AML-193 (cell line): ENCODE measurements around the gene NEDD9.

ENCODE experiments used
- DNase-seq, 2 experiments: peaks; one replicate each; lab custom pipeline; 2025; lab: John Stamatoyannopoulos, UW

Gene NEDD9

DNA sequence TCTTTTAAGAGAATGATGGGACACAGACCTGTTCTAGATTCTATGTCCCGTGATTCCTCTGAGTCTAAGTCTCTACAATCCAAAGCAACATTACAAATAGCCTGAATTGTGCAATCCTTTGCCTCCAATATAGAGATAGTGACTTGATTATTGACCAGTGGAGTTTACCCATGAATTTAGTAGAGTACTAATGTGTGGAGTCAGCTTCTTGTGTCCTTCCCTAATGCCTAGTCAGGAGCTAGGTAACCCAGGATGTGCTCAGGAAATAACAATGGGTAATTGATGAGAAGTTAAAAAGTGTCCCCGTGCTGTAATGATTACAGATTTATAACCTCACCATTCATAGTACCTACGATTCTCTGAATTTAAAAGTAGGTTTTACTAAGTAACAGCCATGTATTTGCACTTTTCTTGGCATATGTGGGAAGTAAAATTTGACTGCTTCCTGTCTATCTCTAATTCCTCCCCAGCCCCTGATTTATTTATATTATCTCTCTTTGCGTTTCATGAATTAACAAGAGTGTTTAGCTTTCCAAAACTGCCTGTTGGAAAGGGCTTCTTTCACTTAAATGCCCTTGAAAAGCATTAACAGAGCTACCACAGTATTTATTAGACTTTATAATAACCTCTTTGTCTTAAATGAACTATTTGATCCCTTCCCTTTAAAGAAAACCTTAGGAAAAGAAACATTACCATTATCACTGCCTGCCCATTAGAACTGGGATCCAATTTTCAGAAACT is 30.5 kb downstream of the NEDD9 start:
- no peak for DNase-seq

DNA sequence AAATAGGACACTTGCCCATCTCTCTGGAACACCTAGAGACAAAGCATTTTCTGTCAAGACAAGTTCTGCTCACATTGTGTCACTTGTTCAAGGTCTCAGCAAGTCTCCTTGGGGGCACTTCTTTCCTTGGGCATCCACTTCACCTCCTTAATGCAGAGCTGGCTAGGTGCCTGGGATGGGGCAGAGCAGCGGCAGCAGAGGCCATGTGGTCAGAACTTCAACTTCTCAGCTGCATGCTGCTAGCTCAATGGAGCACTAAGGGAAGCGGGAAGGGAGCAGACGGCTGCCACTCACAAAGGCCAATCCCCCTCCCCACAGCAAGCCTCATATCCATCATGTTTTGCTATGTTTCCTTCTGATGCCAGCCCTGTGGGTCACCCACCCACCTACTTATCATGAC is 31.5 kb downstream of the NEDD9 start:
- no peak for DNase-seq

DNA sequence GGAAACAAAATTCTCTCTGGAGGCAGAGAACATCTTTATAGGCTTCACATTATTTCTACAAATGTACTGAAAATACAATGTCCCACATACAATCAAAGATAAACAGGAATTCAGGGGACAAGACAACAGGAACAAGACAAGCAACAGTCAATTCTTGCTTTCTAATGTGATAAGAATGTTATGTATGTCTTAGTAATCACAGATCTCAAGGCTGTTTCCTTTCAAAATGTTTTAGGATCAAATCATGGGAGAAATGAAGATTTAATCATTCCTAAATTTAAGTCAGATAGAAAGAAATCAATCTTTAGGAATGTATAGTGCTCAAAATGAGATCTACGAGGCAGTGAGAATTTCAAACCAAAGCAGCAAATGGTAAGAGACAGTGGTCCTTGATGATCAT is 32.1 kb downstream of the NEDD9 start:
- no peak for DNase-seq

DNA sequence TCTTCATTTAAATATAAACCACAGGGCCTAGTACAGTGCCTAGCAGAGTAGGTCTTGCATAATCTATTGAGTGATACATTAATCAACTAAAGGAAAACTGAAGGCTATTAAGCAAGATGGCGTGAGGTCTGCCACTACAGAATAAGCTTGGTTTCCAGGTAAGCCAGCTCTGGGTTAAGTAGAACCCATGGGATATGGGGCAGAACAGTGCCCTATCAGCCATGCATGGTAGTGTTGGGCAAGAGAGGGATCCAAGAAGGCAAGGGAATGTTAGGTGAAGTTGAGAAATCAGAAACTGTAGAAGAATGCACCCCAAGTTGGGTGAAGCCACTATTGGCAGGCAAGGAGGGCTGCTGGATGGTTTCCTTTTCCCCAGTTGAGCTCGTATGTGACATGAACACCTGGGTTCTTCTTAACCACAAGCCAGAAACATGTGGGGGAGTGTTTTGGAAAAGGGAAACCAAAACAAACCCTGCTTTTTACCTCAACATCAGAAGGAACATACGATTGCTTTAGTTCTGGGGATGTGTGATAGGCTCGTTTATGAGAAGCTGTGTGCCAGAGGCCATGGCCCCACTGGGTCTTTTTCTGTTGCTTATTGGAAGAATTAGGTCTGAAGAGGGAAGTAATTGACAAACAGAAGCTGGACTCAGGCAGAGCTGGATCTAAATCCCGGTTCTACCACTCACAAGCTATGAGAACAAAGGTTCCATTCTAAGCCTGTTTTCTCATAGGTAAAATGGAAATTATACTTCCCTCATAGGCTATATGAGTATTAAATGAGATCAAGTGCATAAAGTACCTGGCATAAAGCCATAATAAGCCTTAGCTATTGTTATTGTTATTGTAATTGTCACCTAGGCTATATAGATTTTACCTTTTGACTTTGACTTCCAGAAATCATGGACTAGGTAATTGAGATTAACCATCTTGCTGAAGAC is 33.5 kb downstream of the NEDD9 start:
- no peak for DNase-seq

DNA sequence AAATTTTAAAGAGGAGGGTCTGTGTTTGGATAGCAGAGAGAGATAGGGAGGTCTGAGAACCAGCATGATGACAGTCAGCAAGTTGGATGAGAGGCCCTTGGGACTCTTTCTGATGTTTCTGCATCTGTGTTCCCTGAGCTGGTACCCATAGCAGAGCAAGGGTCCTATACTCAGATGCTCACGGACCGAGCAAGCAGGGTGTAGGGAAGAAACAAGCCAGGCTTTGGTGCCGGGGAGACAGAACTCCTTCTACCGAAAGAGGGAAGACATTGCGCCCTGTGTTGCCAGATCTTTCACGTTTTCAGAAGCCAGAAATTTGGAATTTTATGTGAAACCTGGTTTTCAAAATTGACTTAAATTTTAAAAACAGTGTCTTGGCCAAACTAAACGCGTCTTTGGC is 34.6 kb downstream of the NEDD9 start:
- DNase-seq: no peak

DNA sequence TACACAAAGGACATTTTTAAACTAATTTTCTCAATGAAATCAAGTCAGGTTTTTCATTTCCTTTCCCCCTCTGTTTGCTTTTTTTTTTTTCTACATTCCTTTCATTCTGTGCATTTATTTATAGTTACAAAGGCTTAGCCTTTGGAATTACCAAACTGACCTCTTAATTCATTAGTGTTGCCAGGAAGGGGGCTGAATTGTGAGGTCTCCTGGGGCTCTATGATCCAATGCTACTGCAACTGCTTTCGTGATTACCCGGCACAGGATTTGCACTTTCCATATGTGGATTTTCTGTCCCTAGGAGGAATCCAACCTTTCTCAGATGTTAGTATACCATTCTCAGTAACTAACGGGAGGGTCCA is 35.3 kb downstream of the NEDD9 start:
- DNase-seq: no peak

DNA sequence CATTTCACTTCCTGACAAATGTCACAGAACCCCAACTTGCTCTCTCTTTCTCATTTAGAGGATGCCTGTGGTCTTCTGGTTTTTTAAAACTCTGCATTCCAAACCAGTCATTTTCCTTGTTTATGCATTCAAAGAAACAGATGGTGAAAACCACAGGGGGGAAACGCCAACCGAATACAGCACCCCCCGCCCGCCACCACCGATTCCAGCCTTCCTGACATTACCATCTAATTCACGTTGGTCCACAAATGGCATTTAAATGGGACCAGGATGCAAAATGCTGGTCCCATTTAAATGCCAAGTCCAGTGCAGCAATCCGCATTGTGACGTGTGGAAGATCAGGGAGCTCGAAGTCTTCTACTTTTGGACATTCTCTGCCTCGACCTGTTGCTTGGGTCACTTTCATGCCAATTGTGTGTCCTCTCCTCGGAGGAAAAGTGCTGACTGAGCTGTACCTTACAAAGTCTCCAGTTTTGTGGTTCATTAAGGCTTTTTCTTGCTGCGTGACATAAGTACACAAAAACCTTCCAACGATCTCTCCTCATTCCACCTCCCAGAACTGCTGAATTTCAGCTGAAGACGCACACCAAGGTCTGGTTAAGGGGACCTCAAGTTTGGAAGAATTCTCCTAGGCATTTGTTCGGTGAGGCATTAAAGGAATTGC is 35.8 kb downstream of the NEDD9 start:
- no peak for DNase-seq

DNA sequence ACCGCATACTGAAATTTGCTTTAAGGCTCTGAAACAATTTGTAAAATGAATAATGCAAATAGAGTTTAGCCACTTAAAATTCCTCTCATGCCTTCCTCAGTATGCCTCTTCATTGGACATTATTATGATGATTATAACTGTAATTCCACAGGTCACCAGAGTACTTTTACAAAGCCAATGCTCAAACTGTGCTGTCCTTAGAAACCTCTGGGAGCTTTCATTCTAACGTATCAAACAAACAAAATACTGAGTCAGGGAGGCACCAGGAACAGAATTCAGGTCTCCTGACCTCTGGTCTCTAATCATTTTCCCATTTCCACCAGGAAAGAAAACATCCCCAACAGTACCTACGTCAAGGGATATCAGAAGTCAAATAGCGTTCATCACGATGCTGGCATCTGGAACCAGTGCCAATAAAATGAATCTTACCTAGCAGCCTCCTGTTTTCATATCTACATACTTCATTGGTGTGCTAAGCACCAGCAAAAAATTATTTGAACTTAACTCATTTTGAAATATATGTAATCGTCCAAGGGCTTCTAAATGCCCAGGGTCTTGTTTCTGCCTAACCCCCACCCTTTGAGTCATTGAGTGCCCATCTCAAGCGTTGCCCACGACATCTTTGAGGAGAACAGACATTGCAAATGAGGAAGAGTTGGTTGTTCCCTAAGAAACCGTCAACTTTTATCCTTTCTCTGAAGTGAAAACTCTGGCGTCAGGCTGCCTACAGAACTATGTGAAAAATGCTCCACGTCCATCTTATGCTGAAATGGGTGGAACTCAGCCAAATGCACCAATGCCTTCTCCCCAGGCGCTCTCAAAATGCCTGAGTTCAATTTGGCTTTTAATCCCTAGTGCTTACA is 37.9 kb downstream of the NEDD9 start:
- DNase-seq: no peak

DNA sequence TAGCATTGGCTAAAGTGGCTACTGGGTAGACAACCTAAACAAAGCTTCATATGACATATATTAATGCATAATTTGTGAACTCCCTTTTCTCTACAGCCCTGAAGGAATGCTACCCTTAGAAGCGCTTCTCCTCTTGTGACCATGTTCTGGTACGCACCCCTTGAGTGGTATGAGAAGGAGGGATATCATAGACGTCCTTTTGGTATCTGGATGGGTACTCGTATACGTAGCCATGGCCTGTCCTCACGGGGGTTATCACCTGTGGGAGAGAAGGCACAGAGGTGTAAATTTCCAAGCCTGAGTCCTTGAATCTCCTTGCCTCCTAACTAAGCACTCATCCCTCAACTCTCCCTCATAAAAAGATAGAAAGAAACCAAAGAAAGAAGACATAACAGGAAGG is 39.0 kb downstream of the NEDD9 start:
- DNase-seq: no peak

DNA sequence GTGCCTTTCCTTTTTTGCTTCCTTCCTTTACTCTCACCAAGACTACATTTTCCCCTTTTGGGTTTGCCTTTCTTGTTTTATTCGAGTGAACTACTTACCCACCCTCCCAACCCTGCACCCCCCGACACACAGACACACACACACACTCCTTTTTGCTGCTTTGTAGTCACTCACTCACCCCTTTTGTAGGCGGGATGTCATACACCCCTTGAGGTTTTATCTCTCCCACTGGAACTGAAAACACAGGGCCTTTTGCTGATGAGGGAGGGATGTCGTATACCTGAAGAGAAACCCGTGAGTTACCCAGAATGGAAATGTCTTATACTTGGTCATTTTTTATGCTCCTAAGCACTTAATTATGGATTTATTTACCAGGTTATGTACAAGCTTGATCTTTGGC is 40.3 kb downstream of the NEDD9 start:
- no peak for DNase-seq

DNA sequence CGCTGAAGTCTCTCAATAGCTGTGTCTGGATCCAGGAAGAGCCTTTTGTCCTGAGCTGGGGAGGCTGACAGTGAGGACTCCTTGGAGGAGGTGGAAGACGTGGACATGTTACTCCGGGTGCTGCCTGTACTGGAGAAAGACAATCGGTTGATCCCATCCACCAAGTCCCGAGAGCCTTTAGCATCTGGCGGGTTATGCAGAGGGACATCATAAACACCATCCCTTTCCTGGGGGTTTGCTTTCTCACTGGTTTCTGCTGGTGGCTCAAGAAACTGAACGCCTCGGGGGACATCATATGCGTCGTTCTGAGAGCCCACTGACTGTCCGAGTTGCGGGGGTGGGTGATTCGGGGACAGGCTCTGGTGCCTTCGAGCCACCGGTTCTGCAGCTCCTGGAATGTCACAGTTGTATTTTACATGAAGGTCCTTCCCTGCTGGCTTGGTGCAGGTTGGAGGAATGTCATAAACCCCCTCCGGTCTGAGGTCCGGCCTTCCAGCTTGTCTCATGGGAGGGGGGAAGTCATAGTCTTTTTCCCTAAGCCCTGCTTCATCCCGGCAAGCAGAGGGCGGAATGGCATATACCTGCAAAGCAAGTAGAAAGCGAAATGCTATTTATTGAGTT is 41.7 kb downstream of the NEDD9 start:
- no peak for DNase-seq

DNA sequence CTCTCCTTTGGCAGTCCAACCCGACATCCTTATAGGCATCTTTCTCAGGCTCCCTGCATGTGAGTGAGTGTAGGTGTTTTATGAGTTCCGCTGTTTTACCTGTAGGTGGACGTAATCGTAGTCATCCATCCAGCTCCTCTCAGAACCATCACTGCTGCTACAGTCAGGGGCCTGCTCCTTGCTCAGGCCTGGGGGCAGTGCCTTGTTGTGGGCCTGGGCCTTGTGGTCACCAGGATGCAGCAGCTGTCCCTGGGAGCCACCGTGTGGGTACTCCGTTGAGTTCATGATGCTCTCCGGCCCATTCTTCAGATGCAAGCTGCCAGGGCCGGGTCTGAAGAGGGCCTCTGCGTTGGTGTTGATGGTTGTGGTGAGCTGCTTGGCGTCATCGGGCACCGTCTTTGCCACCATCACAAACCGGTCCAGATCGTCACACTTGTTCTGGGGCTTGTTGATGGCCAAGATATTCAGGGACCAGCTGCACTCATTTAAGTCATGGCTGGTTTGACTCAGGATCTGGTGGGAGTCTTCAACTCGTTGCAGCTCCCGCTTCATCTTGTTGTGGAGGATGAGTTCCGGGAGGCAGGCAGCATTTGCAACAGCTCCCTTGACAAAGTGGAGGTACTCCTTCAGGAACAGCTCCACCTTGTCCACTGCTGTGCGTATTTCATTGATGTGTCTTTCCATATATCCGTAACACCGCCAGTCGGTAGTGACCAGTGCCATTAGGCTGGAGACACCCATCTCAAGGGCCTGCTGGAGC is 42.4 kb downstream of the NEDD9 start:
- DNase-seq: no peak

DNA sequence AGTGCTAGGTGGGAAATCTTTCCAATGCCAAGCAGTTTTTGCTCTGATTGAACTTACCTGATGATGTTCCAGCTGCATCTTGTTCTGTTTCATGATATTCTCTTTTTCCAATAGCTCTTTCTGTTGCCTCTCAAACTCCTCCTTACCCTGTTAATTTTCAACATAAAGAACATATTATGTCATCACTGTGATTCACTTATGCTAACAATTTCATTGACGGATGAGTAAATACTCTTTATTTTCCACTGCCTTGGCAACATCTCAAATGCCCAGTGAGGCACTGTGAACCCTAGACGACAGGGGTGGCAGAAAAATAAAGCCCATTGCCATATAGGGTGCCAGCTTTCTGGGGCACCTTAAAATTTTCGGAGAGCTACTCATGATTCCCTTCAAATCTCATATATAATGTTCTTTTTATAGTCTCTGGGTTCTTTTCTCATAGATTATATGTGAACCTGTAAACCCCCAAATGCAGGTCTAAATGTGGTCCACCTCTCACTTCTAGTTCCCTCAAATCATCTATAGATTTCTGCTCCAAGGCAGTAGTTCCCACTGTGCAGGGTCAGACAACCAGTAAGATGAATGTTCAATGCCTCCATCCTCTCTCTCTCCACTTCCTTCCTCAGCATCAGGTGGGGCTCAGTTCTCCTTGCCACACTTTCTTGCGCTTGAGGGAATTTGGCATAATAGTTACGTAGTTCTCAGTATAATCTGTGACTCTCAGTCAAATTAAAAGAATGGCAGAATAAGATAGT is 44.1 kb downstream of the NEDD9 start:
- no peak for DNase-seq

DNA sequence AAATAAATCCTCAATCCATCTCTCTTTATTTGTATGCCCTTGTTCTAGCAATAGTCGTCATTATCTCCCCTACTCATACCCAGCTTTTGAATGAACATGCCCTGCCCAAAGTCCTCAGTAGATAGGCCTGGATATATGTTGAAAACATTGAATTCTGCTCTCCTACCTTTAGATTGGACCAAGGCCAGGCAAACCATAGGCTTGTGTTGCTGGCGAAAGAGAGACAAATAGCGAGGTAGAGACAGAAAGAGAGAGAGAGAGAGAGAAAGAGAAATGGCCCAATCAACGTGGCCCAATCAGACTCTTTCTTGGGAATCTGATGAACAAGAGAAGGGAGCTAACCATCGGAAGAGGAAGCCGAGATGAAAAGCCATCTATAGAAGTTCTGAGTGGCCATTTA is 45.2 kb downstream of the NEDD9 start:
- DNase-seq: no peak

DNA sequence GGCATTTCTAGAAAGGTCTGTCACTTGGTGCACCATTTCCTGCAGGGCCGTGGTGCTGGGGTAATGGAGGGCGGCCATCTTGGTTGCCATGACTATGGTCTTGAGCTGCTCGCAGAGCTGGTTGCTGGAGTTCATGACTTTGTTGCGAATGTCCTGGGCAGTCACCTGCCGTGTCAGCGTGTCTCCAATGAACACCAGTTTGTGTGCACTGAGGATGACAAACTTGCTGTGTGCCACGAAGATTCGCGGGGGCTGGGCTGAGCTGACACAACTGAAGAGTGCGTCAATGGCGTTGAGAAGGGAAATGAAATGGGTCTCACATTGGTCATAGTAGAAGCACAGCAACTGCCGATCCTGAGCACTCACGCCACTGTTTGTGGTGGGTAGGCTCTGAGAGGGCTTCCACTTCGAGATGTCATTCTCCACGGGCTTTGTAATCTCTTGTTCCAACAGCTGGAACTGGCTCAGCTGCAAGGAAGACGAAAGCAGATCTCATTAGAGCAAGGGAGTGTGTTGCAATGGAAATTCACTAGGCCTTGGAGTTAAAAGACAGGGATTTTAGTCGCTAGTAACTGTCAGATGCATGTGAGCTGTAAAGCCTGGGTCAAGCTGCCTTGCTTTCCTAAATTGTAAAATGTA is 47.1 kb downstream of the NEDD9 start:
- no peak for DNase-seq

DNA sequence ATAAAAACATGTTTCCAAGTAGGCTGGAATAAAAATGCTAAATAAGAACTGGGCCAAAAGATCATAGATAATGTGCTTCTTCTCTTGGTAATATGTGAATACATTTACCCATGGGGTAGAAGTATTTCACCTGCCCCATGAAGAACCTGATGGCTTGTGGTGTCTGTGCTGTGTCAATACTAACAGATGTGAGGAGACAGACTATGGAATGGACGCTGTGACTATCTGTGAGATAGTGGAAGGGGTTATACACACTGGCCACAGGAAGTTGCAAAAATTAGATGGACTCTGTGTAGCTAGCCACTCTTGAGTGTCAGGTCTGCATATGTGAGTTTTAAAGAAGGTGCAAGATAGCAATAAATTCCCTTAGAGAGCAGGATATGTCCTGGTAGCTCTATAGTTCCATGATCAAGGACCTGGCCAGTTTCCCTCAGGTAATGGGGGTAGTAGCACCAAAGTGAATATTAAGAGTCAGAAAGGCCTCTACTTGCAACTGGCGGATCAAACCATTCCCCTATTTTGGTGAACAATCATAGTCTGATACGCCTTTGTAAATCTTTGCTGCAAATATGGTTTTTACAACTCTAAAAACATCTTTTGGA is 48.6 kb downstream of the NEDD9 start:
- DNase-seq: no peak

DNA sequence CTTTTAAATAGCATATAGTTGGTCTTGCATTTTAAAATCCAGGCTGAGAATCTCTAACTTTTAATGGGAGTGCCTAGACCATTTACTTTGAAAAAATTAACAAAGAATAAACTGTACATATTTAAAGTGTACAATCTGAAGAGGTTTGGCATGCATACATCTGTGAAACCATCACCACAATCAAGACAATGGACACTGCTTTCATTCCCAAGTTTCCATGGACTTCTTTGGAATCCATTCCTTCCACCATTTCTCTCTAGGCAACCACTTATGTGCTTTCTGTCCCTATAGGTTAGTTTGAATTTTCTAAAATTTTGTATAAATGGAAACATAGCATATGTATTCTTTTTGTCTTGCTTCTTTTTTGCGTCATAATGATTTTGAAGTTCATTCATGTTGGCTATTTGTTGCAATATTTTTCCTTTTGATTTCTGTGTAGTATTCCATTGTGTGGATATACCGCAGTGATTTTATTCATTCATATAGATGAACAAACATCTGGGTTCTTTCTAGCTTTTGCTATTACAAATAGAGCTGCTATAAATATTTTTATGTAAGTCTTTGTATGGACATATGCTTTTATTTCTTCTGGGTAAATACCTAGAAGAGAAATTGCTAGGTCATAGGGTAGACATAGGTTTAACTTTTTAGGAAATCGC is 50.9 kb downstream of the NEDD9 start:
- DNase-seq: no peak

DNA sequence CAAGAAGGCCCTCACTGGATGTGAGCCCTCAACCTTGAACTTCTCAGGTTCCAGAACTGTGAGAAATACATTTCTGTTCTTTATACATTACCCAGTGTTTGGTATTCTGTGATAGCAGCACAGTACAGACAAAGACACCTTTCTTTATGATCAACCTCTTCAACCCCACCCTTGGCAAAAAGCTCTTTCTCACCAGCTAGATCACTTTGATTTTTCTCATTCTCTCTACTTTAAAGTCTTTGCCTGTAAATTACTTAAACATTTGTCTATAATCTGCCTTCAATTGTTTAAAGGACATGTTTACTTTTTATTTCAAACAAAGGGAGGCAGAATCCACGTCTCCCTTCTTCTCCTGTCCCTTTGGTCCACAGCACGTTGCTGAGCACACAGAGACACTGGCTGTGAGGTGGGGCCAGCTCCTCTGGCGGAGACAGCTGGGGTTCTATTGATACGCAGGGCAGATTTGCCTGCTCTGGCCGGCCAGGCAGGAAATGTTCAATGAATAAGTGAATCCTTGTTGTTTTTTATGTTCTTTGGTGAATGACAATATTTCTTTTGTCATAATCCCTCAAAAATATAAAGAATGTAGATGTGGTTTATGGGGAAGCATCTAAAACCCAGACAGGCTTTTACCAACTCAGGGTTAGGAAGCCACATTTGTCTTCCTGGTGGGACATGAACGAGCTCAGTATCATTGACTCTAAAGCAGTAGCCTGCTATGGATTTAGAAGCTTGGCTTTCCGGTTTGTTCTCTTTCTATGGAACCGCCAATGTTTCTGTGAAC is 52.9 kb downstream of the NEDD9 start:
- DNase-seq: no peak
